Measurements from ENCODE around the gene FOXP2. TPM values are rescaled to one million over a fixed set of nuclear protein-coding genes. Genes with fewer than 3 reads are reported as not detected.

FOXP2 gene
- total RNA-seq, 2 donors from 2014 or later, result 15.5 to 16.6 TPM

GRCh38 chr7:114419441-114420272 is 5.0 kb downstream of the FOXP2 start:
- ATAC-seq (no peak), DNase-seq (no peak)
- no peak overlapping the region for H3K4me3 ChIP-seq
- WGBS, 2 donors, result 82 to 90% methylated on average over 8 of the region's 8 CpGs
- H3K27me3 ChIP-seq, result no peaks in the 10 kb centered on the region
- intact Hi-C loops (cut with DNase I), result loop anchor here (10.0 kb wide), 1 partner anchor 325 kb away; no protein-coding TSS in a partner anchor
- H3K4me1 ChIP-seq, result peaks cover 6% of the 10 kb centered on the region
- TF ChIP-seq POLR2A (IDR thresholded peaks at IDR 0.05), result no peak
- TF ChIP-seq, protein P1, sequence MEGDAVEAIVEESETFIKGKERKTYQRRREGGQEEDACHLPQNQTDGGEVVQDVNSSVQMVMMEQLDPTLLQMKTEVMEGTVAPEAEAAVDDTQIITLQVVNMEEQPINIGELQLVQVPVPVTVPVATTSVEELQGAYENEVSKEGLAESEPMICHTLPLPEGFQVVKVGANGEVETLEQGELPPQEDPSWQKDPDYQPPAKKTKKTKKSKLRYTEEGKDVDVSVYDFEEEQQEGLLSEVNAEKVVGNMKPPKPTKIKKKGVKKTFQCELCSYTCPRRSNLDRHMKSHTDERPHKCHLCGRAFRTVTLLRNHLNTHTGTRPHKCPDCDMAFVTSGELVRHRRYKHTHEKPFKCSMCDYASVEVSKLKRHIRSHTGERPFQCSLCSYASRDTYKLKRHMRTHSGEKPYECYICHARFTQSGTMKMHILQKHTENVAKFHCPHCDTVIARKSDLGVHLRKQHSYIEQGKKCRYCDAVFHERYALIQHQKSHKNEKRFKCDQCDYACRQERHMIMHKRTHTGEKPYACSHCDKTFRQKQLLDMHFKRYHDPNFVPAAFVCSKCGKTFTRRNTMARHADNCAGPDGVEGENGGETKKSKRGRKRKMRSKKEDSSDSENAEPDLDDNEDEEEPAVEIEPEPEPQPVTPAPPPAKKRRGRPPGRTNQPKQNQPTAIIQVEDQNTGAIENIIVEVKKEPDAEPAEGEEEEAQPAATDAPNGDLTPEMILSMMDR (IDR thresholded peaks at IDR 0.05), result no peak
- no peaks in the 10 kb centered on the region for H3K9me3 ChIP-seq
- H3K36me3 ChIP-seq (replicated peaks in 1 of 2; ENCODE audit: insufficient read depth in 1 of 2, low read depth in 2 of 2), result no peaks in the 10 kb centered on the region
- no peak overlapping the region for H3K27ac ChIP-seq

DNA sequence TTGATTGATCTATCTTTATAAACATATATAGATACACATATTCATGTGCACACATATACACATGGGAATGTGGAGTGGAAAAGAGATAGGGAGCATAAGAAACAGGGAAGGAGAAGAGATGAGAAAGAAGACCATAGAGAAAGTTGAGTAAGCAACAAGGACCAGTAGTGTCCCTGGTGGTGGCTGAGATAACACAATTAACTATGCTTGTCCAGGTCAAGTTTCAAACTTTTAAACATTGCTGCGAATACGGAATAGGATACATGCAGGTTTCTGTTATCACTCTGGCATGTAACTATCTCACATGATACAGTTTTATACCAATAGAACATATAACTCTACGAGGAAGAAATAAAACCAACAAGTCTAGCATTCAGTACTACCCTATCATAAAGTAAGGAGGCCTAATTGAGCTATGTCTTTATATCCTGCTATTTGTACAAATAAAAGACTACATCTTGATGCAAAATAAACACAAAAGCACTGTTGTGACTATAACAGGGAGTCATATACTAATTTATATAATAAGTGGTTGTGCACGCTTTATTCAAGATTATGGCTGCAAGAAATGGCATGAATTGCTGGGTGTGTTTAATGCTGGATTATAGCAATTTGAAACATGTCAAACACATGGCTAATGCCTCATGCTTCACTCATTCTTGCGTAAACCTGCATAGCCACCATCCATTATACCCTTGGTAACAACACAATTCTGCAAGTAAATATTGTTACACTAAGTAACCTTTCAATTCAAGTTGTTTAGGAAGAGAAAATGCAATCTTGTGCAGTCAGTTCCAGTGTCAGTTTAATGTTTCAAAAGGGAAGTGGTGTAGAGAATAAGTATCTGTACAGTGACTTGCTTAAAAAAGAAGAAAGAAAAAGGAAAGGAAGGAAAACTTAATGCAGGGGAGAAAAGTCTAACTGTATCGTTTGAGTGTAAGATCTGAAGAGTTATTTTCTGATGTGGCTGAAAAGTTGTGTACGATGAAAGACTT is 8.2 kb downstream of the FOXP2 start:
- Histone ChIP-seq H3K4me1 (no peaks in the 10 kb centered on the region), H3K27me3 (no peaks in the 10 kb centered on the region), H3K4me3 (no peak overlapping the region), H3K9me3 (no peaks in the 10 kb centered on the region), H3K27ac (no peak overlapping the region), H3K36me3 (replicated peaks in 1 of 2; ENCODE audit: insufficient read depth in 1 of 2, low read depth in 2 of 2) (no peaks in the 10 kb centered on the region)
- DNase-seq (no peak), ATAC-seq (no peak)
- WGBS, 2 donors, result 81 to 86% methylated on average over 7 of the region's 7 CpGs
- no peak for TF ChIP-seq POLR2A (IDR thresholded peaks at IDR 0.05)
- TF ChIP-seq, protein P1 (IDR thresholded peaks at IDR 0.05), result peak in 5 of 7 experiments; percentile 13 to 21 (median 17)
- intact Hi-C loops (cut with DNase I), result no loop called here

DNA sequence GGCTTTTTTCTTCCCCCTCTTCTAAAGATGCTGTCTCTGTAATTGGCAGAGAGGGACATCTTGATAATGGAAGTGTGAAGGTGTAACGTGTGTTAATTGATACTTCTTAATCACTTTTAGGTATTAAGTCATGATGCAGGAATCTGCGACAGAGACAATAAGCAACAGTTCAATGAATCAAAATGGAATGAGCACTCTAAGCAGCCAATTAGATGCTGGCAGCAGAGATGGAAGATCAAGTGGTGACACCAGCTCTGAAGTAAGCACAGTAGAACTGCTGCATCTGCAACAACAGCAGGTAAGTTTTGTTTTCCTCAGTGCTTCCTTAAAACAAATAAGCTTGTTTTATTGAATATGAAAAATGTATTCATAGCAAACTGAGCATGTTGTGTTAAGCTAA is 11.8 kb downstream of the FOXP2 start:
- WGBS, 2 donors, result 67 to 75% methylated on average over 2 of the region's 2 CpGs
- TF ChIP-seq, protein P1 (IDR thresholded peaks at IDR 0.05), result no peak
- no peak for TF ChIP-seq POLR2A (IDR thresholded peaks at IDR 0.05)
- Histone ChIP-seq H3K9me3 (no peaks in the 10 kb centered on the region), H3K27me3 (no peaks in the 10 kb centered on the region), H3K27ac (no peak overlapping the region), H3K4me1 (peaks cover 3% of the 10 kb centered on the region), H3K36me3 (replicated peaks in 1 of 2; ENCODE audit: insufficient read depth in 1 of 2, low read depth in 2 of 2) (no peaks in the 10 kb centered on the region), H3K4me3 (no peak overlapping the region)
- DNase-seq (no peak), ATAC-seq (no peak)
- intact Hi-C loops (cut with DNase I), result no loop called here

- Histone ChIP-seq H3K9me3 (no peaks in the 10 kb centered on the region), H3K36me3 (replicated peaks in 1 of 2; ENCODE audit: insufficient read depth in 1 of 2, low read depth in 2 of 2) (no peaks in the 10 kb centered on the region), H3K27ac (no peak overlapping the region), H3K4me3 (no peak overlapping the region), H3K27me3 (no peaks in the 10 kb centered on the region), H3K4me1 (peaks cover 3% of the 10 kb centered on the region)
- DNase-seq (no peak), ATAC-seq (no peak)
- intact Hi-C loops (cut with DNase I), result no loop called here
- TF ChIP-seq POLR2A (IDR thresholded peaks at IDR 0.05), result no peak
- TF ChIP-seq, protein P1 (IDR thresholded peaks at IDR 0.05), result peak in 4 of 7 experiments; percentile 18 to 25 (median 22)
- 57 to 64% methylated on average over 4 of the region's 4 CpGs for WGBS, 2 donors
These were observed 12.2 kb downstream of the FOXP2 start for GRCh38 chr7:114426824-114427223.
